Left ventricle myocardium inferior (tissue), 1 donor: ENCODE measurements around the gene SCN1A. TPM values are rescaled to one million over a fixed set of nuclear protein-coding genes. Genes with fewer than 3 reads are reported as not detected.
"Not testable (repeated sequence)": the region's sequence is repeated elsewhere in the genome, so short reads cannot be mapped to it uniquely, and the experiment has no call there.

ENCODE experiments used
- DNase-seq: peaks from one replicate; pipeline ENCODE4 v3.0.0-alpha.2; 2020
- H3K27ac ChIP-seq: fragments of 200-600 bp; replicated peaks from 2 replicates; pipeline ENCODE4 v1.8.0; 2021
- H3K27me3 ChIP-seq: fragments of 200-600 bp; 2 replicates; pipeline ENCODE4 v1.8.0; 2021; ENCODE audit warnings: low read depth
- H3K36me3 ChIP-seq: fragments of 200-600 bp; 2 replicates; pipeline ENCODE4 v1.8.0; 2021
- H3K4me1 ChIP-seq: fragments of 200-600 bp; 2 replicates; pipeline ENCODE4 v1.8.0; 2021
- H3K4me3 ChIP-seq: fragments of 200-600 bp; 2 replicates; pipeline ENCODE4 v1.8.0; 2021; ENCODE audit warnings: mild to moderate bottlenecking, moderate library complexity
- H3K9me3 ChIP-seq: fragments of 200-600 bp; replicated peaks from 2 replicates; pipeline ENCODE4 v1.8.0; 2021
- CTCF ChIP-seq: fragments of 200-600 bp; IDR thresholded peaks from 2 replicates; pipeline ENCODE4 v1.8.0; 2021; ENCODE audit warnings: antibody characterized with exemption, mild to moderate bottlenecking, borderline replicate concordance
- intact Hi-C: fragments of 100-400 bp; cut with micrococcal nuclease; formaldehyde crosslinking; loops from one replicate; pipeline ENCODE4 v1.11.0; 2022
- total RNA-seq: library from RNA; stranded (reverse); fragmentation: NEBNext Ultra II Directional; extraction: Animal tissue kit (Norgen Biotek cat#: 25700); gene quantifications from one replicate; pipeline ENCODE4 v1.2.1, GENCODE V29; 2021
- donor health status: DM: no; HTN: yes; CAD: no; lungs with severe emphysema.

The SCN1A gene
- total RNA-seq, 1 donor from 2014 or later = 0.63 TPM

DNA sequence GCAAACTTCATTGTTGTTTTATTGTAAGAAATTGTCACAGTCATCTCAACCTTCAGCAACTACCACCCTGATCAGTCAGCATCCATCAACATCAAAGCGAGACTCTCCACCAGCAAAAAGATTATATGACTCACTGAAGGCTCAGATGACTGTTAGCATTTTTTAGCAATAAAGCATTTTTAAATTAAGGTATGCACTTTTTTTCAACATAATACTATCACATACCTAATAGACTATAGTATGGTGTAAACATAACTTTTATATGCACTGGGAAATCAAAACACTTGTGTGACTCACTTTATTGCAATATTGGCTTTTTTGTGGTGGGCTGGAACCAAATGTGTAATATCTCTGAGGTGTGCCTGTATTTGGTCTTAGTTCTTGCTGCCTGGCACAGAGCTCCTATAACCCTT lies 15.6 kb downstream of the SCN1A start:
- no peaks in the 10 kb centered on the region for H3K4me1 ChIP-seq
- no peaks in the 10 kb centered on the region for H3K36me3 ChIP-seq
- no peak for TF ChIP-seq CTCF
- intact Hi-C loops = no loop called here
- H3K4me3 ChIP-seq = no peak overlapping the region
- H3K9me3 ChIP-seq = peaks cover 13% of the 10 kb centered on the region
- H3K27me3 ChIP-seq = no peaks in the 10 kb centered on the region
- H3K27ac ChIP-seq = no peak overlapping the region
- DNase-seq = no peak

DNA sequence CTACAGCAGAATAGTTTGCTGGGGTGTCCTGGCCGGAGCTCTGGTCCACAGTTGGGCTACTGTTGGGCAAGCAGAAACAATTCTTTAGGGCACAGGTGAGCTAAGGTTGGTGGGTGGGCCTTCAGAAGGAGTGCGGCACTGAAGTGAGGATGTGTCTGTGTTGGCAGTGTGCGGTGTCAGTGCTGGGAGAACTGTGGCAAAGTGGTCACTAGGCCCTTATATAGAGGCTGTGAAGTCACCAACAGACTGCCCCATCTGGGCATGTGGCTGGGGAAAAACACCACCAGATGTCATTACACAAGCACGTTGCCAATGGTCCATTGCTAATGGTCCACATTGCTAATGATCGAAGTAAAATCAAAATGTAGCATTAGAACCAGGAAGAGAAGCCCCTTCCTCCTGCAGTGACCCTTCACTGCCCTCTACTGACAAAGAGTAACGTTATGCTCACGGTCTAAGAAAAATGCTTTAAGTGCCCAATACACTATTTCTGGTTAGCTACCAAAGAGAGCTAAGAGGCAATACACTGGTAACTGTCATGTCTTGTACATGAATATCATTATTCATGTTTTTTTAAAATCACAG lies 21.3 kb downstream of the SCN1A start:
- DNase-seq = no peak
- intact Hi-C loops = no loop called here

GRCh38 chr2:166104773-166105172 lies 23.0 kb downstream of the SCN1A start:
- intact Hi-C loops = no loop called here
- no peaks in the 10 kb centered on the region for H3K27me3 ChIP-seq
- H3K4me3 ChIP-seq = no peak overlapping the region
- H3K9me3 ChIP-seq = no peaks in the 10 kb centered on the region
- TF ChIP-seq CTCF = no peak
- H3K27ac ChIP-seq = no peak overlapping the region
- H3K36me3 ChIP-seq = no peaks in the 10 kb centered on the region
- no peaks in the 10 kb centered on the region for H3K4me1 ChIP-seq
- DNase-seq = no peak

More for the DNA sequence above, 21.3 kb downstream of the SCN1A start:
- H3K27ac ChIP-seq = no peak overlapping the region
- H3K9me3 ChIP-seq = peaks cover 11% of the 10 kb centered on the region
- no peaks in the 10 kb centered on the region for H3K4me1 ChIP-seq
- no peaks in the 10 kb centered on the region for H3K36me3 ChIP-seq
- no peak overlapping the region for H3K4me3 ChIP-seq
- TF ChIP-seq CTCF = no peak
- H3K27me3 ChIP-seq = no peaks in the 10 kb centered on the region

GRCh38 chr2:166104084-166104483 lies 23.7 kb downstream of the SCN1A start:
- intact Hi-C loops = no loop called here
- no peaks in the 10 kb centered on the region for H3K27me3 ChIP-seq
- no peak for TF ChIP-seq CTCF

GRCh38 chr2:166103277-166103676 lies 24.5 kb downstream of the SCN1A start:
- H3K4me3 ChIP-seq, H3K27me3 ChIP-seq, H3K9me3 ChIP-seq, H3K4me1 ChIP-seq, intact Hi-C loops, DNase-seq, H3K36me3 ChIP-seq, H3K27ac ChIP-seq: not testable (repeated sequence)

More at GRCh38 chr2:166104084-166104483, 23.7 kb downstream of the SCN1A start:
- Histone ChIP-seq H3K36me3 (no peaks in the 10 kb centered on the region), H3K27ac (no peak overlapping the region), H3K9me3 (no peaks in the 10 kb centered on the region), H3K4me1 (no peaks in the 10 kb centered on the region), H3K4me3 (no peak overlapping the region)
- DNase-seq = no peak

DNA sequence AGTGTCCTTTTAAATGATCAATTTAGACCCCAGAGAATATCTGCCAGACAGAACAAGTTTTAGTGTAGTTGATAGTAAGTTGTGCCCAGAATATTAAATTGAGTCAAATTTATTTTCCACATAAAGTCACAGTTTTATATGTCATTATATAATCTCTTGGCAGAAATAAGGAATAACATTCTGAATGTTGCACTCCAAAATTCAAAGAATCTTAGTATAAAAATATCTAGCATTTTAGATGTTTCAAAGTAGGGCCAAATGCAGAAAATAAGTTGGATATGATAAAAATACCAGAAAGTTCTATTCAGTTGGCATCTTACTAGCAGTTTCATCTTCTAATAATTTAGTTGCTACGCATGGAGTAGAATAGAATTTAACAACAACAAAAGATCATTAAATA lies 33.5 kb downstream of the SCN1A start:
- no peak for TF ChIP-seq CTCF
- no peak for DNase-seq
- Histone ChIP-seq H3K27me3 (no peaks in the 10 kb centered on the region), H3K9me3 (no peaks in the 10 kb centered on the region), H3K4me3 (no peak overlapping the region), H3K27ac (no peak overlapping the region), H3K36me3 (no peaks in the 10 kb centered on the region), H3K4me1 (no peaks in the 10 kb centered on the region)
- intact Hi-C loops = no loop called here
